Motor neuron (in vitro differentiated cells): Measurements from ENCODE around the gene IRF5. TPM values are rescaled to one million over a fixed set of nuclear protein-coding genes. Genes with fewer than 3 reads are reported as not detected.

Experiments used
- ATAC-seq, 8 experiments: fragments of 200-7000 bp; cut with Tn5 transposase; replicated peaks in 6 of 8; 2 replicates each; pipeline ENCODE4 v1.8.0; 2021; ENCODE audit warnings: mild to moderate bottlenecking in 8 of 8, moderate library complexity in 8 of 8
- H3K27ac ChIP-seq, 2 donors: fragments of 250-450 bp; sonication (Bioruptor Pico); 2 replicates each; pipeline ENCODE4 v1.9.0; 2021; ENCODE audit warnings: antibody characterized with exemption in 2 of 2, mild to moderate bottlenecking in 2 of 2, moderate library complexity in 1 of 2
- H3K4me1 ChIP-seq, 2 donors: fragments of 250-450 bp; sonication (Bioruptor Pico); replicated peaks in 1 of 2; 2 replicates each; pipeline ENCODE4 v1.6.1; 2021; ENCODE audit warnings: antibody characterized with exemption in 2 of 2, mild to moderate bottlenecking in 2 of 2, moderate library complexity in 1 of 2
- H3K4me3 ChIP-seq, 5 donors: fragments of 250-450 bp; sonication (Bioruptor Pico); 2 replicates each; pipeline ENCODE4 v1.9.0; 2021; ENCODE audit warnings: antibody characterized with exemption in 5 of 5, mild to moderate bottlenecking in 5 of 5, moderate library complexity in 4 of 5
- WGBS, 10 experiments: fragments of 450-650 bp; shearing (Covaris generic); methylation state at CpG; one replicate each; pipeline ENCODE4 v1.0.0; 2022; 5-methylcytosine and 5-hydroxymethylcytosine counted together
- in situ Hi-C, 9 experiments: fragments of 400-800 bp; cut with MboI; loops; one replicate each; pipeline ENCODE4 v1.15.0; 2021; ENCODE audit warnings: low sequenced_read_pairs in 9 of 9, low pct_unique_long_range_greater_than_20kb in 2 of 9; ENCODE audit not compliant: unreplicated experiment in 9 of 9
- total RNA-seq, 8 experiments: library from RNA; unstranded; fragments of 300-600 nt; gene quantifications; 2 replicates each; pipeline versions ENCODE4 v1.2.3 to v1.2.4, GENCODE V29; 2022

IRF5 gene
- total RNA-seq, 8 experiments from 2014 or later, result 0.21 to 5.6 (median 0.65) TPM

GRCh38 chr7:128948976-128949760 lies 11.4 kb downstream of the IRF5 start:
- in situ Hi-C loops, result no loop called here
- Histone ChIP-seq H3K4me3 (no peak overlapping the region), H3K4me1 (no peaks in the 10 kb centered on the region), H3K27ac (no peak overlapping the region)
- ATAC-seq, result no peak
- WGBS, 10 experiments, result 100% methylated on average over 1 to 2 of the region's 4 CpGs; no CpG with 5 or more reads in 5 of the 10 experiments

DNA sequence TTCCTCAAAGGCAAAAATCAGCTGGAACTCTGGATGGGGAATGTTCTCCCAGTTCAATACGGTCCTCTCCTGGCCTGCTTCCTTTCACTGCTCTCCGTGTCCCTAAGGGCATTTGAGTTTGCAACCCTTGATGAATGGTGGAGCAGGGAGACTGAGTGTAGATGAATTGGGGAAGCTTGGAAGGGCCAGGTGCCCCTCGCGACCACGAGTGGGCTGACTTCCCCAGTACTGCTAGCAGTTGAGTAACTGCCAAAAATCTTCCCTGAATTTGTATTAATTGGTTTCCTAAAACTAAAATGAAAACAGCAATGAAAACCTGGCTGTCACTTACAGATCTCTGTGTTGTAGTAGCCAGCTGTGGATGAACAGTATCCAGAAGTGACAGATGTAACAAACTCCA lies 13.6 kb downstream of the IRF5 start:
- in situ Hi-C loops, result no loop called here

GRCh38 chr7:128954150-128954549 lies 16.4 kb downstream of the IRF5 start:
- H3K4me3 ChIP-seq, result no peak overlapping the region
- H3K4me1 ChIP-seq, result no peaks in the 10 kb centered on the region
- no peak overlapping the region for H3K27ac ChIP-seq
- in situ Hi-C loops, result no loop called here
- no peak for ATAC-seq
- WGBS, 10 experiments, result 22 to 100% (median 85%) methylated on average over 1 of the region's 2 CpGs; no CpG with 5 or more reads in 4 of the 10 experiments

More for the DNA sequence above, 13.6 kb downstream of the IRF5 start:
- Histone ChIP-seq H3K4me3 (no peak overlapping the region), H3K4me1 (no peaks in the 10 kb centered on the region), H3K27ac (no peak overlapping the region)
- no peak for ATAC-seq
- 50 to 100% (median 90%) methylated on average over 1 to 5 of the region's 5 CpGs; no CpG with 5 or more reads in 3 of the 10 experiments for WGBS, 10 experiments

- 66 to 88% (median 75%) methylated on average over 6 to 13 of the region's 15 CpGs for WGBS, 10 experiments
- ATAC-seq, result peak in 1 of 8 experiments; percentile 45
- Histone ChIP-seq H3K4me3 (no peak overlapping the region), H3K27ac (no peak overlapping the region), H3K4me1 (no peaks in the 10 kb centered on the region)
- in situ Hi-C loops, result no loop called here
These were observed 17.4 kb downstream of the IRF5 start for GRCh38 chr7:128954830-128955802.

DNA sequence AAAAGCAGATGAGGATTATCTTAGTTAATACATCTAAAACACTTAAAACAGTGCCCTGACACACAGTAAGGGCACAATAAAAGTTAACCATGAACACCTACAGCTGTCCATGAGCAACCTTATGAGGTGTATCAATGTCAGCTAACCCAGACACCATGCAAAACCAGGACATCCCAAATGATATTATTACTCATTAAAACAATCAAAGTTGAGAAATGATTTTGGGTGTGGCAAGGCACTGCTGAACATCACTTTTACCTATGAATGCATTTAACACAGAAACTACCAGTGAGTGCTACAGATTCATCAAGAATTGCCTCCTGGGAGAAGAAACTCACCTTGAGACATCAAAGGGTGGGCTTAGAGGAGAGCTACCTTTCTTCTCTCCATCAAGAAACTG lies 18.3 kb downstream of the IRF5 start:
- Histone ChIP-seq H3K27ac (no peak overlapping the region), H3K4me1 (no peaks in the 10 kb centered on the region), H3K4me3 (no peak overlapping the region)
- in situ Hi-C loops, result no loop called here
- ATAC-seq, result no peak

DNA sequence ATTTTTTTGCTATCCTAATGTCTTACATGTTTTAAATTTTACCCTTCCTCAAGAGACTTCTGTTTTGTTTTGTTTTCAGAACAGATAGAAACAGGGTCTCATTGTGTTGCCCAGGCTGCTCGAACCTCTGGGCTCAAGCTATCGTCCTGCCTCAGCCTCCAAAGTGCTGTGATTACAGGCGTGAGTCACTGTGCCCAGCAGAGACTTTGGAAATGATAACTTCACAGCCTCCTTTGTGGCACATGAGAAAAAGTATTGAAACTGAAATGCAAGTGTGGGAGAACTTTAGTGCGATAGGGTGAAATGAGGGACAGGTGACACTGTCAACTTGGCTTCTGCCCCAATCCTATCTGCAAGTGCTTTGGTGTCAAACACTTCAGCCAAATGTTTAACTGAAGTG lies 21.6 kb downstream of the IRF5 start:
- Histone ChIP-seq H3K4me1 (no peaks in the 10 kb centered on the region), H3K27ac (no peak overlapping the region), H3K4me3 (no peak overlapping the region)
- in situ Hi-C loops, result no loop called here
- WGBS, 10 experiments, result 83 to 100% (median 93%) methylated on average over 1 to 3 of the region's 4 CpGs; no CpG with 5 or more reads in 4 of the 10 experiments
- ATAC-seq, result no peak

- no peak for ATAC-seq
- 70 to 100% (median 93%) methylated on average over 1 to 8 of the region's 8 CpGs for WGBS, 10 experiments
- in situ Hi-C loops, result no loop called here
- Histone ChIP-seq H3K27ac (no peak overlapping the region), H3K4me3 (no peak overlapping the region), H3K4me1 (no peaks in the 10 kb centered on the region)
These were observed 23.4 kb downstream of the IRF5 start for GRCh38 chr7:128961030-128961659.

- Histone ChIP-seq H3K27ac (no peak overlapping the region), H3K4me3 (no peak overlapping the region), H3K4me1 (no peaks in the 10 kb centered on the region)
- in situ Hi-C loops, result no loop called here
- ATAC-seq, result peak in 1 of 8 experiments; percentile 30
These were observed 25.2 kb downstream of the IRF5 start for GRCh38 chr7:128962899-128963298.

DNA sequence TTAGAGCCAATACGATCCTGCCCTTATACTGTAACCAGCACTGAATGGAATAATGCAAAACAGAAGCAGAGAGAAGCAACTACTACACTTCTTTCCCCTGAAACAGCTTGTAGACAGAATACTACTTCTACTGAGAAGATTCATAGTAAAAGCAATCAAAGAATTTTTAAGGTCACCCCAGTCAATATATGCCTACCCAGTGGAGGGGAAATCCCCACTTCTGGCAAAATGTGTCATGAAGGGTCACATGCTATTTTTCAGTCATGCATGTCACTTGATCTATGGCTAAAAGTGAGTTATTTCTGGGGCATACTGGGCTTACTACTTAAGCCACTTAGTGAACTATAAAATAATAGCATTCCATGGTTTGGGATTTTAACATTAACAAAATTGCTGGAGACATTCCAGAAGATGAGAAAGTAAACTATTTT lies 25.6 kb downstream of the IRF5 start:
- in situ Hi-C loops, result no loop called here
- ATAC-seq, result peak in 2 of 8 experiments; percentile 61 to 72

GRCh38 chr7:128968624-128969023 lies 30.9 kb downstream of the IRF5 start:
- WGBS, 10 experiments, result 67 to 100% (median 94%) methylated on average over 1 of the region's 1 CpG; no CpG with 5 or more reads in 2 of the 10 experiments
- H3K27ac ChIP-seq, result no peak overlapping the region
- in situ Hi-C loops, result no loop called here
- H3K4me3 ChIP-seq, result no peak overlapping the region
- ATAC-seq, result peak in 2 of 8 experiments; percentile 50 to 57
- no peaks in the 10 kb centered on the region for H3K4me1 ChIP-seq

More for the DNA sequence above, 25.6 kb downstream of the IRF5 start:
- 60 to 100% (median 92%) methylated on average over 1 of the region's 1 CpG; no CpG with 5 or more reads in 5 of the 10 experiments for WGBS, 10 experiments
- Histone ChIP-seq H3K27ac (no peak overlapping the region), H3K4me1 (no peaks in the 10 kb centered on the region), H3K4me3 (no peak overlapping the region)

- in situ Hi-C loops, result no loop called here
- H3K4me3 ChIP-seq, result no peak overlapping the region
- no peak overlapping the region for H3K27ac ChIP-seq
- WGBS, 10 experiments, result 81 to 100% (median 89%) methylated on average over 1 to 7 of the region's 7 CpGs
- ATAC-seq, result peak in 2 of 8 experiments; percentile 18 to 70
- H3K4me1 ChIP-seq, result no peaks in the 10 kb centered on the region
These were observed 36.7 kb downstream of the IRF5 start for GRCh38 chr7:128974241-128974934.

DNA sequence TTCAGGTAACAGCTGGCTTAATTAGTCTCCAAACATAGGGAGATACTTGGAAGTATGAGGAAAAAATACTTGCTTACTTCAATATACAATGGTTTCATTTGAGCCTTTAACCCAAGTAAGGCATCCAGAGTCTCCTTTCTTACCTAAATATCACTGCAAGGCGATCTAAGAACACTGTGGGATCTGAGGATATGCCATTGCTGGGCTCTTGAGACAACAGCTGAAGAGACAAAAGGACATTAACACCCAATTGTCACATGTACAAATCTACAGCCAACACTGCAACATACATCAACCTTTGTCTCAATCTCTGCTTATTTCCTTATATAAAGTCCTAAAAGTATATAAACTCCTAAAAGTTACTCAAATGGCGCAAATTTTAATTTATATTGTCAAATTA lies 44.4 kb downstream of the IRF5 start:
- in situ Hi-C loops, result no loop called here
- H3K4me1 ChIP-seq, result no peaks in the 10 kb centered on the region
- no peak overlapping the region for H3K4me3 ChIP-seq
- no peak for ATAC-seq
- WGBS, 10 experiments, result 92 to 100% (median 100%) methylated on average over 1 to 2 of the region's 2 CpGs
- H3K27ac ChIP-seq, result no peak overlapping the region
